ENCODE data around the gene PRPF19. TPM values are rescaled to one million over a fixed set of nuclear protein-coding genes. Genes with fewer than 3 reads are reported as not detected.

The PRPF19 gene
- total and polyA plus RNA-seq, 9 donors = 32.6 to 94.5 (median 73.4) TPM

GRCh38 chr11:60868682-60869450 lies 37.5 kb downstream of the PRPF19 start:
- WGBS (ENCODE audit: insufficient coverage) = 79% methylated on average over 4 of the region's 10 CpGs
- no peak for DNase-seq
- peaks cover 46% of the 10 kb centered on the region for H3K4me1 ChIP-seq (ENCODE audit: control insufficient read depth, insufficient read depth, low read length)
- no peak overlapping the region for H3K4me3 ChIP-seq (ENCODE audit: low read length)
- H3K27me3 ChIP-seq (ENCODE audit: control insufficient read depth, insufficient read depth, low read length) = no peaks in the 10 kb centered on the region
- no peaks in the 10 kb centered on the region for H3K9me3 ChIP-seq (replicated peaks; ENCODE audit: control insufficient read depth, low read depth, low read length)
- H3K36me3 ChIP-seq (ENCODE audit: control insufficient read depth, insufficient read depth, low read length) = no peaks in the 10 kb centered on the region
- no peak overlapping the region for H3K27ac ChIP-seq (ENCODE audit: low read length)

DNA sequence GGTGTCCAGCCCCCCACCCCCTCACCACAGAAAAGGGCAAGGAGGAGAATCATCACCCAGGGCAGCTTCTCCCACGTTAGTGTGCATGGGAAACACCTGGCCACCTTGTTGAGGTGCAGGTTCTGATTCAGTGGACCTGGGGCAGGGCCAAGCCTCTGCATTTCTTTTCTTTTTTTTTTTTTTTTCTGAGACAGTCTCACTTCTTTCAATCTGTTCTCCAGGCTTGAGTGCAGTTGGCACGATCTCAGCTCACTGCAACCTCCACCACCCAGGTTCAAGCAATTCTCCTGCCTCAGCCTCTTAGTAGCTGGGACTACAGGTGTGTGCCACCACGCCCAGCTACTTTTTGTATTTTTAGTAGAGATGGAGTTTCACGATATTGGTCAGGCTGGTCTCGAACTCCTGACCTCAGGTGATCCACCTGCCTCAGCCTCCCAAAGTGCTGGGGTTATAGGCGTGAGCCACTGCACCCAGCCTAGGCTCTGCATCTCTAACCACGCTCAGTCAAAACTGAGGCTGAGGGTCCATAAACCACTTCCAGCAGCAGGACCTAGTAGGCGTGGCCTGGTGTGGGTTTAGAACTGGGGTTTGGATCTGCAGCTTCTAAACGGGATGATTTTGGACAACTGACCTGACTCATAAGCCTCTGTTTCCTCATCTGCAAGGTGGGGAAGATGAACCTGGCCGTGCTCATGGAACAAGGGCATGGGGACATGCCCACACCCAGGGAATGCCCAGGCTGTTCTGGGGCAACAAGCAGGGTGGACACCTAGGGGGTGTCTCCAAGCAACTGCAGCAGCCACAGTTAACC lies 38.3 kb downstream of the PRPF19 start:
- H3K36me3 ChIP-seq (ENCODE audit: control insufficient read depth, insufficient read depth, low read length) = no peaks in the 10 kb centered on the region
- peaks cover 38% of the 10 kb centered on the region for H3K4me1 ChIP-seq (ENCODE audit: control insufficient read depth, insufficient read depth, low read length)
- no peaks in the 10 kb centered on the region for H3K9me3 ChIP-seq (replicated peaks; ENCODE audit: control insufficient read depth, low read depth, low read length)
- DNase-seq = no peak
- 80% methylated on average over 7 of the region's 10 CpGs for WGBS (ENCODE audit: insufficient coverage)
- no peak overlapping the region for H3K4me3 ChIP-seq (ENCODE audit: low read length)
- H3K27ac ChIP-seq (ENCODE audit: low read length) = no peak overlapping the region
- no peaks in the 10 kb centered on the region for H3K27me3 ChIP-seq (ENCODE audit: control insufficient read depth, insufficient read depth, low read length)

GRCh38 chr11:60866911-60867870 lies 39.2 kb downstream of the PRPF19 start, which contains the start of gene ZP1:
Gene ZP1 (plus strand): TSS chr11:60867542. CDS start chr11:60867562, 20 bp downstream.
- H3K4me3 ChIP-seq (ENCODE audit: low read length) = no peak within 1 kb of the TSS
- 46% methylated on average over 8 of the region's 13 CpGs for WGBS (ENCODE audit: insufficient coverage)
- no peak for DNase-seq

DNA sequence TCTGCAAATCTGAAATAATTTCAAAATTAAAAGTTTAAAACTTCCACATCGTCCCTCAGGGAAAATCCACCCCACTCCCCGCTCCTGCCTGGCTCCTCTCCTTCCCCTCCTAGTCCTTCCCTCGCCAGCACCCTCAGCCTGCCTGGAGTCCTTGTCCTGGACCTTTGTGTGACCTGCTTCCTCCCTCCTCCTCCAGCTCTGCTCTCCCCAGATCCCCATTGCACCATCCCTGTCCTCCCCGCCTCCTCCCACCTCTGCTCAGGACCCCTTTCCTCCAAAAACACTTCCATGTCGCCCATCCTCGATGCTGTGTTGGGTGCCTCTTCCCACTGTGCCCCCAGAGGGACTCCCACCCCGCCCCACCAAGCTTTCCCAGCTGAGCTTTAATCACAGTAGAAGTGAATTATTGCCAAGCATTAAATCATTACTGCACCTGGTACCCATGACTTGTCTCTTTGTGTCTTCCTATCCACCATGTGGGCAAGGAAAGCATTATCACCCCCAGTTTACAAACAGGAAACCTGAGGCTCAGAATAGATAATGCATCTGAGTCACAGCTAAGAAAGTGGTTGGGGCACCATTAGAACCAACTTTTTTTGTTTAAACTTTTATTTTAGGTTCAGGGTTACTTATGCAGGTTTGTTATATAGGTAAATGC lies 41.4 kb downstream of the PRPF19 start:
- Histone ChIP-seq H3K27ac (ENCODE audit: low read length) (no peak overlapping the region), H3K36me3 (ENCODE audit: control insufficient read depth, insufficient read depth, low read length) (no peaks in the 10 kb centered on the region), H3K9me3 (replicated peaks; ENCODE audit: control insufficient read depth, low read depth, low read length) (no peaks in the 10 kb centered on the region), H3K27me3 (ENCODE audit: control insufficient read depth, insufficient read depth, low read length) (no peaks in the 10 kb centered on the region), H3K4me1 (ENCODE audit: control insufficient read depth, insufficient read depth, low read length) (peaks cover 11% of the 10 kb centered on the region), H3K4me3 (ENCODE audit: low read length) (no peak overlapping the region)
- 50% methylated on average over 7 of the region's 7 CpGs for WGBS (ENCODE audit: insufficient coverage)
- DNase-seq = no peak

More at GRCh38 chr11:60866911-60867870, 39.2 kb downstream of the PRPF19 start, which contains the start of gene ZP1:
- H3K4me1 ChIP-seq (ENCODE audit: control insufficient read depth, insufficient read depth, low read length) = peaks cover 29% of the 10 kb centered on the region
- H3K9me3 ChIP-seq (replicated peaks; ENCODE audit: control insufficient read depth, low read depth, low read length) = no peaks in the 10 kb centered on the region
- no peaks in the 10 kb centered on the region for H3K27me3 ChIP-seq (ENCODE audit: control insufficient read depth, insufficient read depth, low read length)
- no peak within 1 kb of the TSS for H3K27ac ChIP-seq (ENCODE audit: low read length)
- no peaks in the 10 kb centered on the region for H3K36me3 ChIP-seq (ENCODE audit: control insufficient read depth, insufficient read depth, low read length)

DNA sequence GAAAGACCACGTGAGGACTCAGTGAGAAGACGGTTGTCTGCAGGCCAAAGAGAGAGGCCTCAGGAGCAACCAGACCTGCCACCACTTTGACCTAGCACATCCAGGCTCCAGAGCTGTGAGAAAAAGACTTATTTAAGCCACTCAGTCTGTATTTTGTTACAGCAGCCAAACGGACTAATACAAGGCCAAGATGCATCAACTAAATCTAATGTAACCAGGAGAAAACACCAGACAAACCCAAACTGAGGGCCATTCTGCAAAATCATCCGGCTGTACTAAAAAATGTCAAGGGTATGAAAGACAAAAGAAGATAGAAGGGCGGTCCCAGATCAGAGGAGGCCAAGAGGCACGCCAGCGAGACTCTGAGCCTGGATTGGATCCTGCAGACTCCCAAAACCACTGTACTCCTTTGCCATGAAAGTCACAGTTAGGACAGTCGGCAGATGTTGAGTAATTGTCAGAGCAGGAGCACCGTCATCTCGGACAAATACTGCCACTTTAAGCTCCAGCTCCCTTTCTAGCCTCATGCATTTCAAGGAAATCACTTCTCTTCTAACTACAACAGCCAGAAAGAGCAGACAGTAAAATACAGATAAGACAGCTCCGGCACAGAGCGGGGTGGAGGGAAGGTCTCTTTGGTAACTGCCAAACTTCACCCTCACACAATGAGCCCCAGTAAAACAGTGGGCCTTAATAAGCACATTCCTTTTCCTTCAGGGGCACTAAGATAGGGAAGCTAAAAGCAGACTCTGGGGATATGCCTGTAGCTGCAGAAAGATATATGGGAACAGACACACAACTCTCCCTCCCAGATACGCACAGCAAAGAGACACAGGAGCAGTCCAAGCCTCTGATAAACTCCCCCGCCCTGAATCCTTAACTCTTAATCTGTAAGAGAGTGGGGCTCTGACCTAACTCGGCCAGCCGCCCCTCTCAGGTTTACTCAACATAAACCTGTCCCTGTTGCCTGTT lies 42.5 kb downstream of the PRPF19 start:
- peaks cover 10% of the 10 kb centered on the region for H3K4me1 ChIP-seq (ENCODE audit: control insufficient read depth, insufficient read depth, low read length)
- no peak for DNase-seq
- H3K4me3 ChIP-seq (ENCODE audit: low read length) = no peak overlapping the region
- no peaks in the 10 kb centered on the region for H3K9me3 ChIP-seq (replicated peaks; ENCODE audit: control insufficient read depth, low read depth, low read length)
- no peaks in the 10 kb centered on the region for H3K36me3 ChIP-seq (ENCODE audit: control insufficient read depth, insufficient read depth, low read length)
- no peak overlapping the region for H3K27ac ChIP-seq (ENCODE audit: low read length)
- H3K27me3 ChIP-seq (ENCODE audit: control insufficient read depth, insufficient read depth, low read length) = no peaks in the 10 kb centered on the region
- WGBS (ENCODE audit: insufficient coverage) = 74% methylated on average over 4 of the region's 16 CpGs

DNA sequence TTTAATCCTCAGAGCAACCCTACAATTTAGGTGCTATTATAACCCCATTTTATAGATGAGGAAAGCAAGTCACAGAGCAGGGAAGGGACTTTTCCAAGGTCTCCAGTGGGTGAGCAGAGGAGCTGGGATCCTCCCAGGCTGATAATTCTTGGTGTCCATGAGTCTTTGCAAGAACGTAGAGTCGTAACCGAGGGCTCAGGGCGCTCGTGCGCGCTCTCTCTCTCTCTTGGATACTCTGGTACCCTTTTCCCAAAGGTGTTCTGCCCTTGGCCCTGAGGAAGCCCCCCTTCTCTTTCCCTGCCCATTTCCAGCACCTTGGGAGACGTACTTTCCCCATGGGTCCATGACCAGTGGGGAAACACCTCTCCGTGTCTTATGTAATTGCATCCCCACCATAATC lies 44.2 kb downstream of the PRPF19 start:
- no peaks in the 10 kb centered on the region for H3K27me3 ChIP-seq (ENCODE audit: control insufficient read depth, insufficient read depth, low read length)
- H3K27ac ChIP-seq (ENCODE audit: low read length) = no peak overlapping the region
- 82% methylated on average over 9 of the region's 9 CpGs for WGBS (ENCODE audit: insufficient coverage)
- no peak for DNase-seq
- H3K4me1 ChIP-seq (ENCODE audit: control insufficient read depth, insufficient read depth, low read length) = peaks cover 4% of the 10 kb centered on the region
- no peaks in the 10 kb centered on the region for H3K36me3 ChIP-seq (ENCODE audit: control insufficient read depth, insufficient read depth, low read length)
- no peak overlapping the region for H3K4me3 ChIP-seq (ENCODE audit: low read length)
- H3K9me3 ChIP-seq (replicated peaks; ENCODE audit: control insufficient read depth, low read depth, low read length) = no peaks in the 10 kb centered on the region

DNA sequence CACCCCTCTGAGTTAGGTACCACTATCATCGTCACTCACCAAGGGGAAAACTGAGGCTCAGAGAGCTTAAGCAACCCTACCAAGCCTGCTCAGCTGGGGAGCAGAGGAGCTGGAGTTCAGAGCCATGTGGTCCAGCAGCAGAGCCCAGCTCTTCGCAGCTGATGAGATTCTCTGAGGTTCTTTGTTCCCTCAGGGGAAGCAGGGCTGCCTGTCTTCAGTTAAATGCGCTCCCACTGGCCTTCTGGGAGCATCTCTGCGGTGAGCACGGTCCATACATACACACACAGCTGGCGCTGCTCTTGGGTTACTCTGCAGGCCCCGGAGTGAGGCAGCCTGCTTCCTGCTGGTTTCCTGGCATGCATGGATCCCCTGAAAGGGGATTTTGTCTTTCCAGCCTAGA lies 45.4 kb downstream of the PRPF19 start:
- peak; percentile 53 for DNase-seq
- Histone ChIP-seq H3K4me1 (ENCODE audit: control insufficient read depth, insufficient read depth, low read length) (peaks cover 6% of the 10 kb centered on the region), H3K9me3 (replicated peaks; ENCODE audit: control insufficient read depth, low read depth, low read length) (no peaks in the 10 kb centered on the region), H3K27ac (ENCODE audit: low read length) (no peak overlapping the region), H3K36me3 (ENCODE audit: control insufficient read depth, insufficient read depth, low read length) (no peaks in the 10 kb centered on the region), H3K4me3 (ENCODE audit: low read length) (no peak overlapping the region), H3K27me3 (ENCODE audit: control insufficient read depth, insufficient read depth, low read length) (no peaks in the 10 kb centered on the region)
- WGBS (ENCODE audit: insufficient coverage) = 22% methylated on average over 6 of the region's 7 CpGs

- Histone ChIP-seq H3K27ac (ENCODE audit: low read length) (no peak overlapping the region), H3K4me1 (ENCODE audit: control insufficient read depth, insufficient read depth, low read length) (peaks cover 15% of the 10 kb centered on the region), H3K36me3 (ENCODE audit: control insufficient read depth, insufficient read depth, low read length) (no peaks in the 10 kb centered on the region), H3K9me3 (replicated peaks; ENCODE audit: control insufficient read depth, low read depth, low read length) (no peaks in the 10 kb centered on the region), H3K27me3 (ENCODE audit: control insufficient read depth, insufficient read depth, low read length) (no peaks in the 10 kb centered on the region), H3K4me3 (ENCODE audit: low read length) (no peak overlapping the region)
- DNase-seq = no peak
- 90% methylated on average over 9 of the region's 15 CpGs for WGBS (ENCODE audit: insufficient coverage)
Measured at GRCh38 chr11:60859616-60860250, 46.7 kb downstream of the PRPF19 start.
